SK-N-MC (cell line): Measurements from ENCODE around the gene CREB5.
"Not testable (repeated sequence)": the region's sequence is repeated elsewhere in the genome, so short reads cannot be mapped to it uniquely, and the experiment has no call there.

Source experiments
- EZH2 ChIP-seq: fragments of 200-600 bp; sonication (generic); IDR thresholded peaks from one replicate; pipeline ENCODE4 v1.6.1; 2017; ENCODE audit warnings: antibody characterized with exemption
- POLR2AphosphoS5 ChIP-seq: IDR thresholded peaks from 2 replicates; pipeline ENCODE4 v1.6.1; 2012; ENCODE audit warnings: mild to moderate bottlenecking, low read depth, low read length, borderline replicate concordance

- TF ChIP-seq POLR2AphosphoS5, EZH2: not testable (repeated sequence)
These were observed 199.1 kb downstream of the CREB5 start for GRCh38 chr7:28611399-28611897.
